MCF 10A (cell line): ENCODE data around the gene CPSF4L. TPM values are rescaled to one million over a fixed set of nuclear protein-coding genes. Genes with fewer than 3 reads are reported as not detected.

Experiments used
- BruUV-seq: library from RNA; stranded (reverse); fragments of 400-500 nt; replicated peaks from 2 replicates; lab custom pipeline; 2021; lab: Mats Ljungman, UMichigan
- CTCF ChIA-PET: fragments of 300-600 bp; sonication (Branson Sonifier 250); formaldehyde crosslinking; extraction: SDS; loops from one replicate; lab custom pipeline; 2021; ENCODE audit warnings: antibody characterized with exemption, inconsistent platforms; lab: Yijun Ruan, JAX
- POLR2A ChIA-PET: fragments of 300-600, 350-650 bp; sonication (Branson Sonifier 250); formaldehyde crosslinking; extraction: SDS; loops from one replicate; lab custom pipeline; 2020; ENCODE audit warnings: antibody characterized with exemption, inconsistent platforms; lab: Yijun Ruan, JAX
- DNase-seq: peaks from one replicate; pipeline ENCODE4 v3.0.0-alpha.2; 2018; ENCODE audit not compliant: unreplicated experiment
- H3K27ac Mint-ChIP-seq: one replicate; pipeline ENCODE4 v1.8.0; 2022; ENCODE audit warnings: mild to moderate bottlenecking, low read depth, mixed read lengths; ENCODE audit not compliant: unreplicated experiment
- H3K27me3 Mint-ChIP-seq: one replicate; pipeline ENCODE4 v1.8.0; 2022; ENCODE audit warnings: mixed read lengths; ENCODE audit not compliant: insufficient read depth, unreplicated experiment
- H3K36me3 Mint-ChIP-seq: one replicate; pipeline ENCODE4 v1.8.0; 2022; ENCODE audit warnings: mild to moderate bottlenecking, moderate library complexity, mixed read lengths; ENCODE audit not compliant: insufficient read depth, unreplicated experiment
- H3K4me1 Mint-ChIP-seq: one replicate; pipeline ENCODE4 v1.8.0; 2022; ENCODE audit warnings: mixed read lengths; ENCODE audit not compliant: insufficient read depth, unreplicated experiment
- H3K4me3 Mint-ChIP-seq: one replicate; pipeline ENCODE4 v1.8.0; 2022; ENCODE audit warnings: mild to moderate bottlenecking, moderate library complexity, mixed read lengths; ENCODE audit not compliant: unreplicated experiment
- H3K9me3 Mint-ChIP-seq: one replicate; pipeline ENCODE4 v1.8.0; 2022; ENCODE audit warnings: mixed read lengths; ENCODE audit not compliant: unreplicated experiment
- intact Hi-C: fragments of 100-400 bp; cut with micrococcal nuclease; formaldehyde crosslinking; loops from 2 replicates; pipeline ENCODE4 v1.14.1; 2022
- total RNA-seq: library from RNA; stranded (reverse); gene quantifications from 2 replicates; pipeline ENCODE4 v1.2.3, GENCODE V29; 2022
- TF ChIP-seq, protein P1 (sequence below): fragments of 200-600 bp; IDR thresholded peaks from one replicate; pipeline ENCODE4 v1.8.0; 2022; ENCODE audit warnings: antibody characterized with exemption, mild to moderate bottlenecking; ENCODE audit not compliant: unreplicated experiment

CPSF4L gene
- total RNA-seq, 1 experiment from 2014 or later: not detected

DNA sequence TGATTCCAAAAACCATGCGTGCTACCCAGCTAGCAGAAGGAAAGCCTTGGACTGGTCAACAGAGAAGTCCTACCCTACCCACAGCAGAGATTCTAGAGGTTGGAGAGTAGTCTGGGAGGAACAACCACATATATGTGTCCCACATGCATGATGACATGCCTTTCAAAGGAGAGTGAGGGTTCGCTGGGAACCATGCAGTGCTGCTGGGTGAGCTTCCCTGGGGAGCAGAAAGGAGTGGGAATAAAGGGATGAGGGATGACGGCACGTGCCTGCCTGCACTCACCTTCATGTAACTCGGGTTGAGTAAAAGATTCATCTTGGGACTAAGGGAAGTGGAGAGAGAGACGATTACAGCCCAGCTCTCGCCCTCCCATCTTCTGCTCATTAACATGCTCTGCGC, 9.8 kb downstream of the CPSF4L start:
- no peaks in the 10 kb centered on the region for H3K9me3 Mint-ChIP-seq
- ChIA-PET POLR2A (no interaction called here), CTCF (interaction anchor here (1.1 to 14.6 kb wide), 3 partner anchors 106 to 526 kb away, joined by 3 to 301 read pairs (median 3); no protein-coding TSS in a partner anchor)
- intact Hi-C loops: no loop called here
- H3K27ac Mint-ChIP-seq: no peak overlapping the region
- BruUV-seq: no TSS peak
- TF ChIP-seq, protein P1, sequence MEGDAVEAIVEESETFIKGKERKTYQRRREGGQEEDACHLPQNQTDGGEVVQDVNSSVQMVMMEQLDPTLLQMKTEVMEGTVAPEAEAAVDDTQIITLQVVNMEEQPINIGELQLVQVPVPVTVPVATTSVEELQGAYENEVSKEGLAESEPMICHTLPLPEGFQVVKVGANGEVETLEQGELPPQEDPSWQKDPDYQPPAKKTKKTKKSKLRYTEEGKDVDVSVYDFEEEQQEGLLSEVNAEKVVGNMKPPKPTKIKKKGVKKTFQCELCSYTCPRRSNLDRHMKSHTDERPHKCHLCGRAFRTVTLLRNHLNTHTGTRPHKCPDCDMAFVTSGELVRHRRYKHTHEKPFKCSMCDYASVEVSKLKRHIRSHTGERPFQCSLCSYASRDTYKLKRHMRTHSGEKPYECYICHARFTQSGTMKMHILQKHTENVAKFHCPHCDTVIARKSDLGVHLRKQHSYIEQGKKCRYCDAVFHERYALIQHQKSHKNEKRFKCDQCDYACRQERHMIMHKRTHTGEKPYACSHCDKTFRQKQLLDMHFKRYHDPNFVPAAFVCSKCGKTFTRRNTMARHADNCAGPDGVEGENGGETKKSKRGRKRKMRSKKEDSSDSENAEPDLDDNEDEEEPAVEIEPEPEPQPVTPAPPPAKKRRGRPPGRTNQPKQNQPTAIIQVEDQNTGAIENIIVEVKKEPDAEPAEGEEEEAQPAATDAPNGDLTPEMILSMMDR: no peak
- no peaks in the 10 kb centered on the region for H3K27me3 Mint-ChIP-seq
- no peak for DNase-seq
- H3K36me3 Mint-ChIP-seq: peaks cover 11% of the 10 kb centered on the region
- H3K4me3 Mint-ChIP-seq: no peak overlapping the region
- no peaks in the 10 kb centered on the region for H3K4me1 Mint-ChIP-seq

DNA sequence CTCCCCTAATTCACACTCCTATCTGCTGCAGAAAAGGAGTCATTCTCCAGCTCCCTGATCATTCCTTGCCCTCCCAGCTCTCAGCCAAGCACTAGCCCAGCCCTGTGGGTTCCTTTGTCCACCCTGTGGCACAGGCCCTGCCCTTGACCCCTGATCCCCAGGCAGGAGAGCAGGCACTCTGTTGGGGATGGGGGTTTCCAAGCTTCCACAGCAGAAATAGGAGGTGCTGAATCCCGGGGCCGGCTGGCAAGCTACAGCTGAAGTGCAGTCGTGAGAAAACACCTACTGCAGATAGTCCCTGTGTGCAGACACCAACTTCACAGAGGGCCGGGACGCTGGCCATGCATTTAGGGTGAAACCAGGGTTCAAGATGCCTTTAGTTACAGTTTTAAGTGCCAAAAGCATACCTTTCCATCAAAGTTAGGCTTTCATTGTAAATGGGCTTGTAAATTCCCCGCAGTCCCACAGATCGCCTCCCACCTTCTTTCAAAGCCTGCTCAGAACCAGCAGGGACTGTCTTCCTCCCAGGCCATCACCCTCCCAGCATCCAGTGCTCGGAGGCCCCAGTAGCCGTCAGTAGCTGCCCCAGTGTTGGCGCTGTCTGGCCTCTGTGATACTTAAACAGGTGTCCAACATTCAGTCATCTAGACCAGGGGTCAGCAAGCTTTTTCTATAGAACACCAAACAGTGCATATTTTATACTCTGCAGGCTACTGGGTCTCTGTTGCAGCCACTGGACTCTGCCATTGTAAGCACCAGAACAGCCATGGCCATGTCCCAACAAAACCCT, 10.6 kb downstream of the CPSF4L start:
- Mint-ChIP-seq H3K9me3 (no peaks in the 10 kb centered on the region), H3K27me3 (no peaks in the 10 kb centered on the region), H3K27ac (no peak overlapping the region), H3K4me3 (no peak overlapping the region), H3K36me3 (peaks cover 11% of the 10 kb centered on the region), H3K4me1 (no peaks in the 10 kb centered on the region)
- ChIA-PET CTCF (interaction anchor here (1.1 to 14.6 kb wide), 4 partner anchors 107 to 525 kb away, joined by 3 to 301 read pairs (median 4); no protein-coding TSS in a partner anchor), POLR2A (interaction anchor here (1.0 to 3.3 kb wide), 2 partner anchors 19 to 57 kb away, joined by 3 to 18 read pairs; a partner anchor contains a TSS)
- intact Hi-C loops: no loop called here
- TF ChIP-seq, protein P1: no peak
- BruUV-seq: no TSS peak
- DNase-seq: no peak

DNA sequence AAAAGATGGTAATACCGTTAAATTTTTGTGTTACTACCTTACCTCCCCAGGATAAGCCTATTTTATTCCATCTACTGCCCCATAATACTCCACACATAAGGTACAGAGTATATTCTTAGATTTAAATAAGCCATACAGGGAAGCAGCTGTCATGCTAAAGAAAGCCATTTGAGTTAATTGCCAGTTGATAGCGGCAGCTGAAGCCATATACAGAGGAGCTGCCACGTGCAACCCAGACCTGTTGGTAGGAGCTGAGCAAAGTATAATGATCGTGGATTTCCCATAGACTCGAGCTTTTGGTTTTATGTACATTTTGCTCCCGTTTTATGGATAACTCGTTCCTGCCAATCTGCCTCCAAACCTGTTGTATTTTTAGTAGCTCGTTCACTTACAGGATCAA, 12.0 kb downstream of the CPSF4L start:
- Mint-ChIP-seq H3K27ac (no peak overlapping the region), H3K4me1 (no peaks in the 10 kb centered on the region), H3K4me3 (no peak overlapping the region), H3K36me3 (peaks cover 16% of the 10 kb centered on the region), H3K9me3 (no peaks in the 10 kb centered on the region), H3K27me3 (no peaks in the 10 kb centered on the region)
- ChIA-PET POLR2A (interaction anchor here (0.7 to 3.3 kb wide), 2 partner anchors 18 to 135 kb away, joined by 3 to 18 read pairs; a partner anchor contains a TSS), CTCF (interaction anchor here (0.6 to 14.6 kb wide), 6 partner anchors 55 to 524 kb away, joined by 3 to 301 read pairs (median 4); no protein-coding TSS in a partner anchor)
- TF ChIP-seq, protein P1: no peak
- intact Hi-C loops: no loop called here
- BruUV-seq: no TSS peak
- DNase-seq: no peak

DNA sequence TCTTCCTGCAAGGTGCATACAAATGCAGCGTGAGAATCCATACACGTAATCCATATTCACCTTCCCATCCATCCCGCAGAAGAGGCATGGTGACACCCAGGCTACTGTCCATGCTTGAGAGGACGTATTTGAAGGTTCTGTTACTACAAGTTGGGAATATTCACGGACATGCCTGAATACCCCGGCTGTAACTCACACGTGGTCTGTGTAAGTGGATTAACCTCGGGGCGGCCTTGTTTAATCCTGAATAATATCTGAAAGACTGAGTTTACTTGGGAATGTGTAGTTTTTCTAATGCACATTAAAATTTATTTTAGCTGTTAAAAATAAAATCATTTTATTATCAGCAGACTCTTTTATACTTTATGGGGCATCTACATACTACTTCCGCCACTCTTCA, 13.1 kb downstream of the CPSF4L start:
- ChIA-PET POLR2A (interaction anchor here (1.5 to 3.3 kb wide), 2 partner anchors 16 to 52 kb away, joined by 3 to 18 read pairs; a partner anchor contains a TSS), CTCF (interaction anchor here (0.7 to 14.6 kb wide), 5 partner anchors 52 to 687 kb away, joined by 4 to 301 read pairs (median 4); no protein-coding TSS in a partner anchor)
- intact Hi-C loops: no loop called here
- BruUV-seq: no TSS peak
- DNase-seq: no peak
- Mint-ChIP-seq H3K4me3 (no peak overlapping the region), H3K36me3 (peaks cover 28% of the 10 kb centered on the region), H3K27ac (no peak overlapping the region), H3K4me1 (no peaks in the 10 kb centered on the region), H3K9me3 (no peaks in the 10 kb centered on the region), H3K27me3 (no peaks in the 10 kb centered on the region)
- TF ChIP-seq, protein P1: no peak
